GM12801 (cell line): Measurements from ENCODE around the gene UBE2B.

Experiments used
- TF ChIP-seq, protein P1 (sequence below): IDR thresholded peaks from one replicate; pipeline ENCODE4 v1.5.1; 2011; ENCODE audit warnings: control low read depth; ENCODE audit not compliant: insufficient read length; ENCODE audit errors: extremely low read depth

The UBE2B gene

DNA sequence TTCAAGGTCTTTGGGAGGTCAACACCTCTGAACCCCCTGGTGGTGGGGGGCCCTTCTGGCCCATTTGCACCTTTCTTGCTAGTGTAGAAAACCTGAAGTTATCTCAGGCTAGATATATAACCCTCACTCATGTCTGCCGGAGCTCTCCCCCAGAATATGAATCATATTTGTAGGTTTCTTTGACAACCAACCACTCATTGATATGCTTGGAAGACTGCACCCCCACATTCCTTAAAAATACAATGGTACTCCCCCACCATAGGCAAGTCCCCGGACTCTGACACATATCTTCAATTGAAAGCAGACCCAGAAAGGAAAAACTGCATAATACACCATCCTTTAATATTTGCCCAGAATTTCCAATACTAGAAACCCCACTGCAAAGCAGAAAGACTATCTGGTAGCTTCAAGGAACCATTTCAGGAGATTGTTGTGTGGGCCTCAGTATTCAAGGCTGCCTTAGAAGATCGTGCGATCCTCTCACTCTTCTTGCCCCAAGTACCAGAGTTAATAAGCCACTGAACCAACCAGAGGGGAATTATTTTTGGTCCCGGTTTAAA lies 978 bp upstream of the UBE2B start:
- TF ChIP-seq, protein P1, sequence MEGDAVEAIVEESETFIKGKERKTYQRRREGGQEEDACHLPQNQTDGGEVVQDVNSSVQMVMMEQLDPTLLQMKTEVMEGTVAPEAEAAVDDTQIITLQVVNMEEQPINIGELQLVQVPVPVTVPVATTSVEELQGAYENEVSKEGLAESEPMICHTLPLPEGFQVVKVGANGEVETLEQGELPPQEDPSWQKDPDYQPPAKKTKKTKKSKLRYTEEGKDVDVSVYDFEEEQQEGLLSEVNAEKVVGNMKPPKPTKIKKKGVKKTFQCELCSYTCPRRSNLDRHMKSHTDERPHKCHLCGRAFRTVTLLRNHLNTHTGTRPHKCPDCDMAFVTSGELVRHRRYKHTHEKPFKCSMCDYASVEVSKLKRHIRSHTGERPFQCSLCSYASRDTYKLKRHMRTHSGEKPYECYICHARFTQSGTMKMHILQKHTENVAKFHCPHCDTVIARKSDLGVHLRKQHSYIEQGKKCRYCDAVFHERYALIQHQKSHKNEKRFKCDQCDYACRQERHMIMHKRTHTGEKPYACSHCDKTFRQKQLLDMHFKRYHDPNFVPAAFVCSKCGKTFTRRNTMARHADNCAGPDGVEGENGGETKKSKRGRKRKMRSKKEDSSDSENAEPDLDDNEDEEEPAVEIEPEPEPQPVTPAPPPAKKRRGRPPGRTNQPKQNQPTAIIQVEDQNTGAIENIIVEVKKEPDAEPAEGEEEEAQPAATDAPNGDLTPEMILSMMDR: no peak

DNA sequence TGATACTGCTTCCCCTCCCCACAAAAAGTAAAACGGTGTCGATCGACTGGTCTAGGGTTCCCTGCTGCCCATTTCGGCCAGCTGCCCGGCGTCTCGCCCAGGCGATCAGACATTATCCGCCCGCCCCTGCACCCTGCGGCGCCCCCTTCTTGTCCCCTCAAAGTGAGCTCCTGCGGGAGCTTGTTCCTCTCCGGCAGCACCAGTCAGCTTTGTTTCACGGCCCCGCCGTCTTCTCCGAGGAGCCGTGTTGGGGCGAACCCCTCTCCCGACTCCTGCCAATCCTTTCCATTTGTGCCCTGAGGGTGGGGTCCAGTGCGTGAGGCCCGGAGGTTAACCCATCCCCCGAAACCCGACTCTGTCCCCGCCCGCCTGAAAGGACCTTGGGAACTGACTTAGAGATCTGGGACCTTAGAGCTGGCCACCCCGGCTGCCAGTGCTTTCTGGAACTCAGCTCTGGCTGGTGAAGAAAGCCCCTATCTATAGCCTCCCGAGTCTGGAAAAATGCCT lies 518 bp downstream of the UBE2B start:
- TF ChIP-seq, protein P1: no peak

DNA sequence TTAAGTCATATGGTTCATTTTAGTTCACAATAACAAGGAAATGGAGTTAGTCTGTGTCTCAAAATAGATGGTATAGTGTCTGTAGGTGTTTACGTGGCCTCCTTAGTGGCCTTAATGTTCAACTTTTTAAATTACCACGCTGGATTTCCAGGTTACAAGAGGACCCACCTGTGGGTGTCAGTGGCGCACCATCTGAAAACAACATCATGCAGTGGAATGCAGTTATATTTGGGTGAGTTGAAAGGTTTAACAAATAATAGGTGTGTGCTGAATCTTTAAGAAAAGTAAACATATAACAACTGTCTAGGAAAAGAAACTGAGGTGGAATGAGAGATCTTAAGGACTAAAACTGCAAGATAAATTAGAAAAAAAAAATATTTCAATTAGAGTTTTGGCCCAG lies 2.9 kb downstream of the UBE2B start:
- TF ChIP-seq, protein P1: no peak

DNA sequence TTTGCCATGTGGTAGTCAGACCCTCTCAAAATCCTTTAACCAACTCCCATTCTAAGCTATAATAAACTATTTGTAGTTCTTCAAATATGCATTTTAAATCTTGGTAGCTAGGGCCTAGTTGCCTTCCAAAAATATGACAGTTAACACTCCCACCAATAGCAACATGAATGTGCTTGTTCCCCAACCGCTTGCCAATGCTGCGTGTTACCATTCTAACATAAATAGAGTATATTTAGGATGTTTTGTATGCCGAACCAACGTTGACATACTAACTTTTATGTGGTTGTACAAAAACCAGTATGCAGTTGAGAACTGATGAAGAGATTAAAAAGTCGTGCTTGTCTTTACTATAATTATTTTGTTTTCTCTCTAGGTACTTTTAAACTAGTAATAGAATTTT lies 9.0 kb downstream of the UBE2B start:
- TF ChIP-seq, protein P1: no peak

DNA sequence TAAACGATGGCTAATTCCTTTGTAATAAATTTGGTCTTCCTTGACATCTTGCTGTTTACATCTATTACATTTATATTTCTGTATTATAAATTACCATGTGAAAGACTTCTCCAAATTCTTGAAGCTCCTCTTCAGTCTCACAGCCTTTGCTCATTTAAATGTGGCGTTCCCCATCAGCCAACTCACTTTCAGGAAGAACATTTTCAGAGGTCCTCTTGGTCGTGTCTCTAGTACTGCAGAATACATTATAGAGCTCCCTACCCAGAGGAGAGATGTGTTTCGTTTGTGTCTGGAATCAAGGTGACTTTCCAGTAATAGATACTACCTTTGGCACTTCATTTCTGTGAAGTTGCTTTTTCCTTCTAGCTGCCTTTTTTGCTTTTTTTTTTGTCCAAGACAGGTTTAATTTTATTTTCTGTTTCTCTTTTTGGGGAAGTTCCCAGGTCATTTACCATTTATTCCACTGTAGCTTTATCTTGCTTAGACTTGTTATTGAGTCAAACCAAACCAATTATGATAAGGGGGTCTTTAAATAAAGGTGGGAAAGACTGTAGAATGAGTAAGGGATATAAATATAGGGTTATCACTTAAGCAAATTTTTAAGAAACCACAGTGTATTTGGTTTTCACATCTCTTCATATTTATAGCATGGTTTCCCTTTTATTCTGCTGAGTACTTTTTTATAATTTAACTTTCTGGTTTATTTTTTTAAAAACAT lies 12.8 kb downstream of the UBE2B start:
- TF ChIP-seq, protein P1: no peak

DNA sequence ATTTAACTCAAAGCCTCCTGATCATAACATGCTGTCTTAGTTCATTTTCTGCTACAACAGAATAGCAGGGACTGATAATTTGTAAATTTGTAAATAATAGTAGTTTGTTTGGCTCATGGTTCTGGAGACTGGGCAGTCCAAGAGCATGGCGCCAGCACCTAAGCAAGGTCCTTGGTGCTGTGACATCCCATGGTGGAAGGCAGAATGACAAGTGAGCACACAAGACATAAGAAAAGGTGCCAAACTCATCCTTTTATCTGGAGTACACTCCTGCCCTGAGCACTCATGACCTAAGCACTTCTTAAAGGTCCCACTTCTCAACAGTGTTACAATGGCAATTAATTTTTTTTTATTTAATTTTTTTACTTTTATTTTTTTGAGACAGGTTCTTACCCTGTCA lies 16.1 kb downstream of the UBE2B start:
- TF ChIP-seq, protein P1: no peak

DNA sequence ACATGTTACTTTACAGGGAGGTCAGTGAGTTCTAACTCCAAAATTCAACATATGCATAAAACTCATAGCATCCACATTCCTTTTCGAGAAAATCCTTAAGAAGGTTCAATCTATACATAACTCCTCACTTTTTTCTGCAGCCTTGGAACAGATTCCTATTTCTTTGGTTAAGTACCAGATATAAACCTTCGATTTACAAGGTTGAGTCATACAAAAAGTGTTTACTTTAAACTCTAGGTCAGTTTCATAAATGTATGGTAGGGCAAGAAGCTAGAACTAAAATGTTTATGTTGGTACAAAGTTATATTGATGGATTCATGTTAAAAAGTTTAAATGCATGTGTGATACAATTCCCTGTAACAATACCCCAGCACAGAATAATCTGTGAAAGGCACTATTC lies 20.9 kb downstream of the UBE2B start:
- TF ChIP-seq, protein P1: no peak
